Activated CD8-positive, alpha-beta memory T cell treated with anti-CD3 and anti-CD28 coated beads, Interleukin-2, amount 50 U/mL, for 48 hours (primary cell): ENCODE measurements around the gene TNFRSF6B.

Experiments
- DNase-seq: peaks from one replicate; pipeline ENCODE4 v3.0.0-alpha.2; 2020

The TNFRSF6B gene

GRCh38 chr20:63686492-63687321 is 9.7 kb upstream of the TNFRSF6B start:
- no peak for DNase-seq

- DNase-seq, result no peak
These were observed 8.9 kb upstream of the TNFRSF6B start for GRCh38 chr20:63687419-63688178.

DNA sequence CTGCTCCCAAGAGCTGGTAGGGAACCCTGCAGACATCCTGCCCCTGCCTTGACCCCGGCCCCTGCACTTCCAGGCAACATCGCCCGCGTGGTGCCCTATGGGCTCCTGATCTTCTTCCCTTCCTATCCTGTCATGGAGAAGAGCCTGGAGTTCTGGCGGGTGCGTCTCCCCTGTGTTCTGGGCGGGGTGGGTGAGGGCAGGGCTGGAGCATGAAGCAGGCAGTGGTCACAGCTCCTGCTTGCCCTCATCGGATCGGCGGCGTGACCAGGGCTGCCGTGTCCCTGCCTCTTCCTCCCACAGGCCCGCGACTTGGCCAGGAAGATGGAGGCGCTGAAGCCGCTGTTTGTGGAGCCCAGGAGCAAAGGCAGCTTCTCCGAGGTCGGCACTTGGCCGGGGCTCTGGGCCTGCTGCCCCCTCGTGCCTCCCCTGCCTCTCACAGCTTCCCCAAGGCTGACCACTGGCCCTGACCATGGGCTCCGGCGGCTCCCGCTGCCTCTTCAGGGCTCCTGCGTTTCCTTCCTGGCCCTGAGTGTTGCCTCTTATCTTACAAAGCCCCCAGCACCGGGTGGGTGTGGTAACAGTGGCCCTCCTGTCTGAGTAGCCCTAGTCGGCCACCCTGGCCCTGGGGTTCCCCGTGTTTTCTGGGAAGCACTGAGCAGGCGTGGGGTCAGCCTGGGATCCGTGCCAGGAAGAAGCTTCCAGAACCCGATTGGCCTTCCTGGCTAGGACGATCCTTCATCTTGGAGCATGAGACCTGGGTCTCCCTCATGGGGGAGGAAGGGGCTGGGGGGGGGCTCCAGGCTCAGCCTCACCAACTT is 8.0 kb upstream of the TNFRSF6B start:
- no peak for DNase-seq

DNA sequence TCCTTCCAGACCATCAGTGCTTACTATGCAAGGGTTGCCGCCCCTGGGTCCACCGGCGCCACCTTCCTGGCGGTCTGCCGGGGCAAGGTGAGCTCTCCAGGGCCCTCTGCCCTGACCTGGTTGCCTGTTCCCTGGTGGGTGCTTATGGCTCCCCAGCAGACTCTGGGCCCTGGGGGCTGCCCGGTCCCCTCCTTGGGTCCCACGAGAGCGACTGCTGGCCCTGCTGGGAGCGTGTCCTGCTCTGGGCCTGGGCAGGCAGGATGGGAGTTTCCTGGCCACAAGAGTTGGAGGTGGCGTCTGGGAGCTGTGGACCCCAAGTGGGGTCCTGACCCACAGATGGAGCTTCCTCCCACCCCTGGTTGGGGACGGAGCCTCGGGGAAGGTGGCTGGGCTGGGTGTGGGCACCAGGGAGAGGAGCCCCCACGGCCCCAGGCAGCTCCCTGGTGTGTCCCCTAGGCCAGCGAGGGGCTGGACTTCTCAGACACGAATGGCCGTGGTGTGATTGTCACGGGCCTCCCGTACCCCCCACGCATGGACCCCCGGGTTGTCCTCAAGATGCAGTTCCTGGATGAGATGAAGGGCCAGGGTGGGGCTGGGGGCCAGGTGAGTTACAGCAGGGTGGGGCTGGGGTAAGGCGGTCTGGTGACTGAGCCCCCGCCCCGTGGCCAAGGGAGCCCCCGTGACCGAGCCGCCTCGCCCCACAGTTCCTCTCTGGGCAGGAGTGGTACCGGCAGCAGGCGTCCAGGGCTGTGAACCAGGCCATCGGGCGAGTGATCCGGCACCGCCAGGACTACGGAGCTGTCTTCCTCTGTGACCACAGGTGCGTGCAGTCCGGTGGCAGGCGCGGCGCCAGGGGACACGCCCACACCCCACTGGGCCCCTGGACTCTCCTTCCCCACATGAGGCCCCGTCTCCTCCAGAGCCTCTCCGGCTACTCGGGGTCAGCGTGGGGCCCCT is 7.1 kb upstream of the TNFRSF6B start:
- DNase-seq, result no peak

GRCh38 chr20:63690003-63690897 is 6.2 kb upstream of the TNFRSF6B start:
- no peak for DNase-seq

DNA sequence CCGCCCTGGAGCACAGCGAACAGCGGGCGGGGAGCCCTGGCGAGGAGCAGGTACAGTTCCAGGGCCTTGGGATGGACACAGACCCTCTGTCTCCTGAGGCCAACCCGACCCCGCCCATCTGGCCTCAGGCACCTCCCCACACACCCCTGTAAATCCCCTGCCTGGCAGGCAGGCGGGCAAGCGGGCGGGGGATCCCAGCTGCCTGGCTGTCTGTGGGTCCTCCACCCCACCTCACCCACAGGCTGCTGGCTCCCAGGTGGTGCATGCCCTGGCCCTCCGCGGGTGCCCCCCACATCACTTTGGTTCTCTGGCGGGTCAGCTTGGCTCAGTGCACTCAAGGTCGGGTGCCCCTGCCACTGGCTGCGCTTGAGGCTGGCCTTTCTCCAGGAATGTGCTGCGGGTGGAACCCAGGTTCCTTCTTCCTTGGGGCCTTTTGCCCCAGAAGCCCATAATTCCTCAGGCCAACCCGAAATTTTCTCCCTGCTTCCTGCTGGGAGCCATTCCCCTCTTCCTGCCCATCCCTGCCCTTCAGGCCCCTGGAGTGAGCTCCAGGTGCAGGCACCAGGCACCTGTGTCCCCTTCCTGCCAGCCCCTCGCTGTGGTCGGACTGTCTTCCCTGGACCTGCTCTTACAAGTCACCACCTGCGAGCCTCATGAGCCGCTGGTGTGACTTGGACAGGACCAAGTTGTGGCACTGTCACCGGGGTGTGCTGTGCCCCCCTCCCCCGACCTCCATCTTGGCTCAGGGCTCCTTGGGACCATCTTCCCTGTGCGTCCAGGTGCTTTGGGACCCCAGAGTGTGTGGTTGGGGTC is 5.3 kb upstream of the TNFRSF6B start:
- DNase-seq, result no peak

DNA sequence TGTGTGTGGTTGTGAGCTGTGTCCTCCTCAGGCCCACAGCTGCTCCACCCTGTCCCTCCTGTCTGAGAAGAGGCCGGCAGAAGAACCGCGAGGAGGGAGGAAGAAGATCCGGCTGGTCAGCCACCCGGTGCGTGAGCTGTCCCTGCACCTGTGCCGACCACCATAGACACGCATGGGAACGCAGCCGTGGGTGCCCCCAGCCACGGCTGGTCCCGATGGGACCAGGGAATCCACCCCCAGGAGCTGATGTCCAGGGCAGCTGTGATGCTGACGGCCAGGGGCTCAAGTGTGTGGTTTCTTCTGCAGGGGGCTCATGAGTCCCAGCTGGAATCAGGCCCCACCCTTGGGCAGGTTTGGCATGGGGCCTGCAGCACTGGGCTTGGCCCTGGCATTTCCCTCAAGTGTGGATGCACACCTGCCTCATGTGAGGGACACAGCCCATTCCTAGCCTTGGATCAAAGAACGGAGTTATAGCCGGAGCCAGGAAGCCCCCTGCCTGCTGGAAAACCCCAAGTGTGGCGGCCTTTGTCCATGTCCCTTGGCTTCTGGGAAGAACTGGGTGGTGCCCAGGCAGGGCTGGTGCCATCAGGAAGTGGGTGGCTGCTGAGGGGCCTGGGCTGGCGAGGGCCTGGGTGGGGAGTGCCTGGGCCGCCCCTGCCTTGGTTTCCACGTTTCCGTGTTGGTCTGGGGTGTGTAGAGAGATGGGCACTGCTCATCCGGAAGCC is 4.6 kb upstream of the TNFRSF6B start:
- no peak for DNase-seq

DNA sequence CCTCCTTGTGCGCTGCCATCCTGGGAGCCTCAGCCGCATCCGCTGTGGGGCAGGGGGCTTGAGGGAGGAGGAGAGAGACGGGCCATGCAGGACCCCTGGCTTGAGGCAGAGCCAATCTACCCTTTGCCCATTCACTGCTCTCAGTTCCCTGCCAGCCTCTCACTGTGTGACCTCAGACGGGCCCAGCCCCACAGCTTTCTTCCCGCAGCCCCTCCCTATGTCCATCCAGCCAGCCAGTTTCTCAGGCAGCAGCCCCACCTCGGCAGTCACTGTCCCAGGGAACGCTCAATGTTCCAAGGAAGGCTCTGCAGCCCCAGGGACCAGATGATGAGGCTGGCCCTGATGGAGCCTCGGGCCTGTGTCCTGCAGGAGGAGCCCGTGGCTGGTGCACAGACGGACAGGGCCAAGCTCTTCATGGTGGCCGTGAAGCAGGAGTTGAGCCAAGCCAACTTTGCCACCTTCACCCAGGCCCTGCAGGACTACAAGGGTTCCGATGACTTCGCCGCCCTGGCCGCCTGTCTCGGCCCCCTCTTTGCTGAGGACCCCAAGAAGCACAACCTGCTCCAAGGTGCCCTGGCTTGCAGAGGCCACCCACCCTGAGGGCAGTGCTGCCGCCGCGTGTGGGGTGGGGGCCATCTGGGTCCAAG is 3.9 kb upstream of the TNFRSF6B start:
- DNase-seq, result no peak

- DNase-seq, result no peak
These were observed 3.2 kb upstream of the TNFRSF6B start for GRCh38 chr20:63693083-63693732.

GRCh38 chr20:63693733-63694583 is 2.5 kb upstream of the TNFRSF6B start:
- DNase-seq, result no peak

DNA sequence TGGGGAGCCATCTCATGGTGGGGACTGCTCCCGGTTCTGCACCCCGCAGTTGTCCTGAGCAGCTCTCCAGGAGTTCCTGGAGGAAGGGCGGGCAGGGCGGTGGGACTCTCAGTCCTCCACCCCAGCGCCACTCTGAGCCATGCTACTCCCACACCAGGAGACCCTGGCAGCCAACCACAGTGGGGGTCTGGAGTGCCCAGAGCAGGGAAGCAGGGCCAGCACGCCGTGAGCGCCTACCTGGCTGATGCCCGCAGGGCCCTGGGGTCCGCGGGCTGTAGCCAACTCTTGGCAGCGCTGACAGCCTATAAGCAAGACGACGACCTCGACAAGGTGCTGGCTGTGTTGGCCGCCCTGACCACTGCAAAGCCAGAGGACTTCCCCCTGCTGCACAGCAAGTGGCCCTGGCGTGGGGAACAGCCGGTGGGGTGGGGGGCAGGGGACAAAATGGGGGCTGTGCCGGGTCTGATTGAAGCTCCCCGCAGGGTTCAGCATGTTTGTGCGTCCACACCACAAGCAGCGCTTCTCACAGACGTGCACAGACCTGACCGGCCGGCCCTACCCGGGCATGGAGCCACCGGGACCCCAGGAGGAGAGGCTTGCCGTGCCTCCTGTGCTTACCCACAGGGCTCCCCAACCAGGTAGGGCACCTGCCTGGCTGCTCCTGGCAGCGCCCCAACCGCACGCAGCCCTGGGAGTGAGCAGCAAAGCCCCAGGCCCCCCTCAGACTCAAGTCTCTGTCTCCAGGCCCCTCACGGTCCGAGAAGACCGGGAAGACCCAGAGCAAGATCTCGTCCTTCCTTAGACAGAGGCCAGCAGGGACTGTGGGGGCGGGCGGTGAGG is 1.6 kb upstream of the TNFRSF6B start:
- no peak for DNase-seq

GRCh38 chr20:63695424-63696305 is 787 bp upstream of the TNFRSF6B start:
- no peak for DNase-seq

DNA sequence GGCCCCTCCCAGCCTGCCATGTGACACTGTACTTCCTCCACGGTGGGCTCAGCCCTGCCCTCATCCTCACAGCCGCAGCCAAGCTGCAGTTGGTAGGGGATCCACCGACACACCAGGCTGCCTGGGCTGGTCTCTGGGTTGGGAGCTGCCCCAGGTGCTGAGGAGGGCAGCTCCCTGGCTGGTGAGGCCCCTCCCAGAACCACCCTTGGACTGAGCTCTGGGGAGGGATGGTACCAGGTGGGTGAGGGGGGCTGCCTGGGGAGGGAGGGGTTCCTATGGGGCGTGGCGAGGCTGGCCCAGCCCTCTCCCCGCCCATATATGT is 185 bp upstream of the TNFRSF6B start:
- DNase-seq, result no peak

DNA sequence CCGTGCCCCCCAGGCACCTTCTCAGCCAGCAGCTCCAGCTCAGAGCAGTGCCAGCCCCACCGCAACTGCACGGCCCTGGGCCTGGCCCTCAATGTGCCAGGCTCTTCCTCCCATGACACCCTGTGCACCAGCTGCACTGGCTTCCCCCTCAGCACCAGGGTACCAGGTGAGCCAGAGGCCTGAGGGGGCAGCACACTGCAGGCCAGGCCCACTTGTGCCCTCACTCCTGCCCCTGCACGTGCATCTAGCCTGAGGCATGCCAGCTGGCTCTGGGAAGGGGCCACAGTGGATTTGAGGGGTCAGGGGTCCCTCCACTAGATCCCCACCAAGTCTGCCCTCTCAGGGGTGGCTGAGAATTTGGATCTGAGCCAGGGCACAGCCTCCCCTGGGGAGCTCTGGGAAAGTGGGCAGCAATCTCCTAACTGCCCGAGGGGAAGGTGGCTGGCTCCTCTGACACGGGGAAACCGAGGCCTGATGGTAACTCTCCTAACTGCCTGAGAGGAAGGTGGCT is 960 bp downstream of the TNFRSF6B start:
- DNase-seq, result no peak

DNA sequence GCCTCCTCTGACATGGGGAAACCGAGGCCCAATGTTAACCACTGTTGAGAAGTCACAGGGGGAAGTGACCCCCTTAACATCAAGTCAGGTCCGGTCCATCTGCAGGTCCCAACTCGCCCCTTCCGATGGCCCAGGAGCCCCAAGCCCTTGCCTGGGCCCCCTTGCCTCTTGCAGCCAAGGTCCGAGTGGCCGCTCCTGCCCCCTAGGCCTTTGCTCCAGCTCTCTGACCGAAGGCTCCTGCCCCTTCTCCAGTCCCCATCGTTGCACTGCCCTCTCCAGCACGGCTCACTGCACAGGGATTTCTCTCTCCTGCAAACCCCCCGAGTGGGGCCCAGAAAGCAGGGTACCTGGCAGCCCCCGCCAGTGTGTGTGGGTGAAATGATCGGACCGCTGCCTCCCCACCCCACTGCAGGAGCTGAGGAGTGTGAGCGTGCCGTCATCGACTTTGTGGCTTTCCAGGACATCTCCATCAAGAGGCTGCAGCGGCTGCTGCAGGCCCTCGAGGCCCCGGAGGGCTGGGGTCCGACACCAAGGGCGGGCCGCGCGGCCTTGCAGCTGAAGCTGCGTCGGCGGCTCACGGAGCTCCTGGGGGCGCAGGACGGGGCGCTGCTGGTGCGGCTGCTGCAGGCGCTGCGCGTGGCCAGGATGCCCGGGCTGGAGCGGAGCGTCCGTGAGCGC is 1.6 kb downstream of the TNFRSF6B start:
- DNase-seq, result no peak
